ENCODE data around the gene MIF4GD. TPM values are rescaled to one million over a fixed set of nuclear protein-coding genes. Genes with fewer than 3 reads are reported as not detected.
A peak's percentile ranks its signal among the peaks of the same experiment; 100 is the strongest.

The MIF4GD gene
- total and polyA plus RNA-seq, 2 experiments from 2014 or later, result 11.3 to 15.9 TPM

GRCh38 chr17:75313941-75314551 is 43.0 kb upstream of the MIF4GD start (continued):
- TF ChIP-seq CREB1 (CRISPR knock-in tag; IDR thresholded peaks at IDR 0.05; ENCODE audit: low read depth) (no peak), NANOG (IDR thresholded peaks at IDR 0.05; ENCODE audit: borderline replicate concordance) (no peak), JUNB (IDR thresholded peaks at IDR 0.05; ENCODE audit: unreplicated experiment) (no peak), POLR2AphosphoS5 (IDR thresholded peaks at IDR 0.05; ENCODE audit: low read depth) (no peak), EZH2 (IDR thresholded peaks at IDR 0.05; ENCODE audit: low read depth, unreplicated experiment) (no peak)
- TF ChIP-seq, protein P1, sequence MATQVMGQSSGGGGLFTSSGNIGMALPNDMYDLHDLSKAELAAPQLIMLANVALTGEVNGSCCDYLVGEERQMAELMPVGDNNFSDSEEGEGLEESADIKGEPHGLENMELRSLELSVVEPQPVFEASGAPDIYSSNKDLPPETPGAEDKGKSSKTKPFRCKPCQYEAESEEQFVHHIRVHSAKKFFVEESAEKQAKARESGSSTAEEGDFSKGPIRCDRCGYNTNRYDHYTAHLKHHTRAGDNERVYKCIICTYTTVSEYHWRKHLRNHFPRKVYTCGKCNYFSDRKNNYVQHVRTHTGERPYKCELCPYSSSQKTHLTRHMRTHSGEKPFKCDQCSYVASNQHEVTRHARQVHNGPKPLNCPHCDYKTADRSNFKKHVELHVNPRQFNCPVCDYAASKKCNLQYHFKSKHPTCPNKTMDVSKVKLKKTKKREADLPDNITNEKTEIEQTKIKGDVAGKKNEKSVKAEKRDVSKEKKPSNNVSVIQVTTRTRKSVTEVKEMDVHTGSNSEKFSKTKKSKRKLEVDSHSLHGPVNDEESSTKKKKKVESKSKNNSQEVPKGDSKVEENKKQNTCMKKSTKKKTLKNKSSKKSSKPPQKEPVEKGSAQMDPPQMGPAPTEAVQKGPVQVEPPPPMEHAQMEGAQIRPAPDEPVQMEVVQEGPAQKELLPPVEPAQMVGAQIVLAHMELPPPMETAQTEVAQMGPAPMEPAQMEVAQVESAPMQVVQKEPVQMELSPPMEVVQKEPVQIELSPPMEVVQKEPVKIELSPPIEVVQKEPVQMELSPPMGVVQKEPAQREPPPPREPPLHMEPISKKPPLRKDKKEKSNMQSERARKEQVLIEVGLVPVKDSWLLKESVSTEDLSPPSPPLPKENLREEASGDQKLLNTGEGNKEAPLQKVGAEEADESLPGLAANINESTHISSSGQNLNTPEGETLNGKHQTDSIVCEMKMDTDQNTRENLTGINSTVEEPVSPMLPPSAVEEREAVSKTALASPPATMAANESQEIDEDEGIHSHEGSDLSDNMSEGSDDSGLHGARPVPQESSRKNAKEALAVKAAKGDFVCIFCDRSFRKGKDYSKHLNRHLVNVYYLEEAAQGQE (IDR thresholded peaks at IDR 0.05; ENCODE audit: unreplicated experiment), result no peak

- Histone ChIP-seq H3K9me2 (ENCODE audit: insufficient read depth) (no peaks in the 10 kb centered on the region), H3K79me2 (replicated peaks; ENCODE audit: insufficient read depth) (no peaks in the 10 kb centered on the region), H3F3A (replicated peaks; ENCODE audit: low read depth) (no peaks in the 10 kb centered on the region), H3K27ac (ENCODE audit: low read depth) (no peak overlapping the region), H3K4me3 (no peak overlapping the region), H3K4me2 (no peak overlapping the region), H3K36me3 (ENCODE audit: insufficient read depth) (no peaks in the 10 kb centered on the region), H3K4me1 (ENCODE audit: insufficient read depth) (no peaks in the 10 kb centered on the region; the same call in 1 of the 2 replicates), H2AFZ (no peak overlapping the region), H3K27me3 (ENCODE audit: insufficient read depth) (no peaks in the 10 kb centered on the region), H4K20me1 (replicated peaks; ENCODE audit: insufficient read depth) (no peaks in the 10 kb centered on the region)
- Mint-ChIP-seq H3K36me3 (ENCODE audit: low read depth) (no peaks in the 10 kb centered on the region), H3K4me1 (peaks cover 4% of the 10 kb centered on the region; the same call in 1 of the 3 replicates), H3K4me3 (no peak overlapping the region), H3K27ac (peak overlapping the region; percentile 41), H3K27me3 (ENCODE audit: insufficient read depth, low read depth, poor library complexity) (peaks cover 7% of the 10 kb centered on the region), H3K9me3 (no peaks in the 10 kb centered on the region)
- ATAC-seq (peak; percentile 63), DNase-seq (ENCODE audit: low spot score) (no peak)
- TF ChIP-seq, protein P1 (IDR thresholded peaks at IDR 0.05; ENCODE audit: unreplicated experiment), result no peak
- TF ChIP-seq ZNF114 (CRISPR knock-in tag; IDR thresholded peaks at IDR 0.05) (no peak), ETS1 (IDR thresholded peaks at IDR 0.05) (no peak), CREB1 (CRISPR knock-in tag; IDR thresholded peaks at IDR 0.05; ENCODE audit: low read depth) (no peak), ZNF331 (CRISPR knock-in tag; IDR thresholded peaks at IDR 0.05; ENCODE audit: low read depth) (no peak), EZH2phosphoT487 (IDR thresholded peaks at IDR 0.05; ENCODE audit: unreplicated experiment) (no peak), EZH2 (IDR thresholded peaks at IDR 0.05; ENCODE audit: low read depth, unreplicated experiment) (no peak), NANOG (IDR thresholded peaks at IDR 0.05; ENCODE audit: borderline replicate concordance) (no peak), POLR2AphosphoS5 (IDR thresholded peaks at IDR 0.05; ENCODE audit: low read depth) (no peak), STAT1 (IDR thresholded peaks at IDR 0.05; ENCODE audit: unreplicated experiment) (no peak)
- TF ChIP-seq, protein P2, sequence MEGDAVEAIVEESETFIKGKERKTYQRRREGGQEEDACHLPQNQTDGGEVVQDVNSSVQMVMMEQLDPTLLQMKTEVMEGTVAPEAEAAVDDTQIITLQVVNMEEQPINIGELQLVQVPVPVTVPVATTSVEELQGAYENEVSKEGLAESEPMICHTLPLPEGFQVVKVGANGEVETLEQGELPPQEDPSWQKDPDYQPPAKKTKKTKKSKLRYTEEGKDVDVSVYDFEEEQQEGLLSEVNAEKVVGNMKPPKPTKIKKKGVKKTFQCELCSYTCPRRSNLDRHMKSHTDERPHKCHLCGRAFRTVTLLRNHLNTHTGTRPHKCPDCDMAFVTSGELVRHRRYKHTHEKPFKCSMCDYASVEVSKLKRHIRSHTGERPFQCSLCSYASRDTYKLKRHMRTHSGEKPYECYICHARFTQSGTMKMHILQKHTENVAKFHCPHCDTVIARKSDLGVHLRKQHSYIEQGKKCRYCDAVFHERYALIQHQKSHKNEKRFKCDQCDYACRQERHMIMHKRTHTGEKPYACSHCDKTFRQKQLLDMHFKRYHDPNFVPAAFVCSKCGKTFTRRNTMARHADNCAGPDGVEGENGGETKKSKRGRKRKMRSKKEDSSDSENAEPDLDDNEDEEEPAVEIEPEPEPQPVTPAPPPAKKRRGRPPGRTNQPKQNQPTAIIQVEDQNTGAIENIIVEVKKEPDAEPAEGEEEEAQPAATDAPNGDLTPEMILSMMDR (conservative IDR thresholded peaks at IDR 0.05; ENCODE audit: low read depth in 2 of 2), result no peak
Observed at GRCh38 chr17:75308732-75309629, 38.0 kb upstream of the MIF4GD start.
